ENCODE results near the gene APPBP2. TPM values are rescaled to one million over a fixed set of nuclear protein-coding genes. Genes with fewer than 3 reads are reported as not detected.

The APPBP2 gene
- 87.9 TPM for total RNA-seq

GRCh38 chr17:60525685-60526514 is at the start of gene APPBP2:
APPBP2 (minus strand) TSS chr17:60526242; CDS start chr17:60525931, 311 bp downstream.

GRCh38 chr17:60422162-60422665 is 103.8 kb downstream of the APPBP2 start, which contains the start of gene CHCT1:
CHCT1 (plus strand) TSS chr17:60422489; CDS start chr17:60422593, 104 bp downstream.

Other genes with a start within 250 kb of the APPBP2 start
- gene USP32, start 134.1 kb downstream of the APPBP2 start, total RNA-seq, result 89.4 TPM
- not detected for gene CHCT1, start 103.8 kb downstream of the APPBP2 start, total RNA-seq
- gene PPM1D, start 74.0 kb upstream of the APPBP2 start, total RNA-seq, result 37.9 TPM
- gene BCAS3, start 151.6 kb upstream of the APPBP2 start, total RNA-seq, result 87.9 TPM